Measurements from ENCODE around the gene TMC5. TPM values are rescaled to one million over a fixed set of nuclear protein-coding genes. Genes with fewer than 3 reads are reported as not detected.

The TMC5 gene
- total RNA-seq, 1 donor from 2014 or later, result 0.32 TPM

DNA sequence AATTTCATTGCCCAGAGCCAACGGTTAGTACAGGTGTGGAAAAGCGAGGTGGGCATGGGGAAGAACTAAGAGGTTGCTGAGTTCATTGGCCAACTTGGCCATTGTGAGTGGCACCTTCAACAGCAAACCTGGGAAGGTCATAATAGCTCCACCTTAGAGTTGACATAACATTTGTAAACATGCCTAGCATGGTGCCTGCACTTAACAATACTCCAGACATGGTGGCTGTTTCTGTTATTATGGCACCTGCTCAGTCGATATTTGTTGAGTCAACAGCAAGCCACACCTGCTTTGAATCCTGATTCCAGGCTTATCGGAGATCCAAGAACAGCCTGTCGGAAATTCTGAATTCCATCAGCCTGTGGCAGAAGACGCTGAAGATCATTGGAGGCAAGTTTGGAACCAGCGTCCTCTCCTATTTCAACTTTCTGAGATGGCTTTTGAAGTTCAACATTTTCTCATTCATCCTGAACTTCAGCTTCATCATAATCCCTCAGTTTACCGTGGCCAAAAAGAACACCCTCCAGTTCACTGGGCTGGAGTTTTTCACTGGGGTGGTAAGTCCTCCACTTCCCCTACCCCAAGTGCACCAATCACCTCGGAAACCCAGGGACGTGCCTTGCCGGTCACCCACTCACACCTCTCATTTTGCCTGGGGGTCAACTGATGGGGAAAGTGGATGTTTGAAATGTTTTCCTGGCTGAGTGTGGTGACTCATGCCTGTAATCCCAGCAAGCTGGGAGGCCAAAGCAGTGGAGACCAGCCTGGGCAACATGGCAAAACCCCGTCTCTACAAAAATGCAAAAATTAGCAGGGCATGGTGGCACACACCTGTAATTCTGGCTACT lies 46.0 kb downstream of the TMC5 start:
- Histone ChIP-seq H3K4me1 (no peaks in the 10 kb centered on the region), H3K4me2 (no peak overlapping the region), H3K36me3 (no peaks in the 10 kb centered on the region), H3F3A (ENCODE audit: low read depth) (peaks cover 6% of the 10 kb centered on the region), H3K79me2 (ENCODE audit: low read depth) (no peaks in the 10 kb centered on the region), H3K9ac (no peak overlapping the region), H3K4me3 (no peak overlapping the region), H4K20me1 (ENCODE audit: low read depth) (no peaks in the 10 kb centered on the region), H3K27me3 (no peaks in the 10 kb centered on the region), H3K27ac (no peak overlapping the region), H2AFZ (replicated peaks) (no peak overlapping the region), H3K9me3 (ENCODE audit: low read depth) (no peaks in the 10 kb centered on the region)
- Mint-ChIP-seq H3K9me3 (peaks cover 6% of the 10 kb centered on the region), H3K4me3 (no peak overlapping the region), H3K27ac (no peak overlapping the region), H3K27me3 (ENCODE audit: insufficient read depth, low read depth) (peaks cover 5% of the 10 kb centered on the region), H3K4me1 (no peaks in the 10 kb centered on the region), H3K36me3 (peaks cover 5% of the 10 kb centered on the region)
- TF ChIP-seq EZH2 (IDR thresholded peaks at IDR 0.05) (no peak), EZH2phosphoT487 (IDR thresholded peaks at IDR 0.05) (no peak)
- TF ChIP-seq, protein P1, sequence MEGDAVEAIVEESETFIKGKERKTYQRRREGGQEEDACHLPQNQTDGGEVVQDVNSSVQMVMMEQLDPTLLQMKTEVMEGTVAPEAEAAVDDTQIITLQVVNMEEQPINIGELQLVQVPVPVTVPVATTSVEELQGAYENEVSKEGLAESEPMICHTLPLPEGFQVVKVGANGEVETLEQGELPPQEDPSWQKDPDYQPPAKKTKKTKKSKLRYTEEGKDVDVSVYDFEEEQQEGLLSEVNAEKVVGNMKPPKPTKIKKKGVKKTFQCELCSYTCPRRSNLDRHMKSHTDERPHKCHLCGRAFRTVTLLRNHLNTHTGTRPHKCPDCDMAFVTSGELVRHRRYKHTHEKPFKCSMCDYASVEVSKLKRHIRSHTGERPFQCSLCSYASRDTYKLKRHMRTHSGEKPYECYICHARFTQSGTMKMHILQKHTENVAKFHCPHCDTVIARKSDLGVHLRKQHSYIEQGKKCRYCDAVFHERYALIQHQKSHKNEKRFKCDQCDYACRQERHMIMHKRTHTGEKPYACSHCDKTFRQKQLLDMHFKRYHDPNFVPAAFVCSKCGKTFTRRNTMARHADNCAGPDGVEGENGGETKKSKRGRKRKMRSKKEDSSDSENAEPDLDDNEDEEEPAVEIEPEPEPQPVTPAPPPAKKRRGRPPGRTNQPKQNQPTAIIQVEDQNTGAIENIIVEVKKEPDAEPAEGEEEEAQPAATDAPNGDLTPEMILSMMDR (IDR thresholded peaks at IDR 0.05), result no peak
- no peak for DNase-seq (ENCODE audit: low spot score)

DNA sequence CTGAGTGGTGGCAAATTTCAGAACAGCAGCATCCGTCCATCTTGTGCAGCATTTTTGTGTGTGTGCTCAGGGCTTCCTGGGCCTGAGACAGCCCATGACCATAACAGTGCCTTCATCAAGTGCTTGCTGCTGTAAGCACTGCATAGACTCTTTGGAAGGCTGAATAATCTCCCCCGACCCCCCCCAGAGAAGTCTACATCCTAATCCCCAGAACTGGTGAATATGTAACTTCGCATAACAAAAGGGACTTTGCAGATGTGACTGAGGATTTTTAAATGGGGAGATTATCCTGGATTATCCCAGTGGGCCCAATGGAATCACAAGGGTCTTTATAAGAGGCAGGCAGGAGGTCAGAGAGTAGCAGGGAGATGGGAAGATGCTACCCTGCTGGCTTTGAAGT lies 50.6 kb downstream of the TMC5 start:
- H2AFZ ChIP-seq (replicated peaks), result no peak overlapping the region
- Mint-ChIP-seq H3K36me3 (peaks cover 3% of the 10 kb centered on the region), H3K9me3 (peaks cover 13% of the 10 kb centered on the region), H3K27me3 (ENCODE audit: insufficient read depth, low read depth) (peaks cover 5% of the 10 kb centered on the region), H3K27ac (no peak overlapping the region), H3K4me3 (no peak overlapping the region), H3K4me1 (no peaks in the 10 kb centered on the region)
- H3F3A ChIP-seq (ENCODE audit: low read depth), result peaks cover 10% of the 10 kb centered on the region
- no peaks in the 10 kb centered on the region for H4K20me1 ChIP-seq (ENCODE audit: low read depth)
- H3K9me3 ChIP-seq (ENCODE audit: low read depth), result no peaks in the 10 kb centered on the region
- no peak overlapping the region for H3K4me3 ChIP-seq
- no peak overlapping the region for H3K4me2 ChIP-seq
- no peak for DNase-seq (ENCODE audit: low spot score)
- H3K79me2 ChIP-seq (ENCODE audit: low read depth), result no peaks in the 10 kb centered on the region
- no peak overlapping the region for H3K9ac ChIP-seq
- H3K36me3 ChIP-seq, result no peaks in the 10 kb centered on the region
- H3K27me3 ChIP-seq, result no peaks in the 10 kb centered on the region
- TF ChIP-seq EZH2phosphoT487 (IDR thresholded peaks at IDR 0.05), result no peak
- TF ChIP-seq EZH2 (IDR thresholded peaks at IDR 0.05), result no peak
- TF ChIP-seq, protein P1 (IDR thresholded peaks at IDR 0.05), result no peak
- no peaks in the 10 kb centered on the region for H3K4me1 ChIP-seq
- no peak overlapping the region for H3K27ac ChIP-seq

DNA sequence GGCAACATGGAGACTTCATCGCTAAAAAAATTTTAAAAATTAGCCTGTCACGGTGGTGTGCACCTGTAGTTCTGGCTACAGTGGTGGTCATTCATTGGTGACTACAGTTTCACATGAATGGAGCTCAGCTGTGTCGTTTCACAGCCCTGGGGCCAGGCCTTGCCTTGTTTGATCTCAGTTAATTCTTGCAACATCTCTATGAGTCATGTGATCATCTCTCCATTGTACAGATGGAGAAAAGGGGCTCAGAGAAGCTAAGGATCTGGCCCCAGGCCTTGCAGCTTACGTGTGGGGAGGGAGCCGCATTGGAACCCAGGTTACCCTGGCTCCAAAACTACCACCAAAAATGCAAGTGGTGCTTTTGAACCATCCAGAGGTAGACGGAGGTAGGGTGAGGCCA lies 54.8 kb downstream of the TMC5 start:
- H3K27me3 ChIP-seq, result no peaks in the 10 kb centered on the region
- peaks cover 4% of the 10 kb centered on the region for H3K4me1 ChIP-seq
- H3K4me3 ChIP-seq, result no peak overlapping the region
- Mint-ChIP-seq H3K4me3 (no peak overlapping the region), H3K27me3 (ENCODE audit: insufficient read depth, low read depth) (peaks cover 13% of the 10 kb centered on the region), H3K4me1 (no peaks in the 10 kb centered on the region), H3K27ac (no peak overlapping the region), H3K9me3 (peaks cover 13% of the 10 kb centered on the region), H3K36me3 (peaks cover 3% of the 10 kb centered on the region)
- H3K79me2 ChIP-seq (ENCODE audit: low read depth), result no peaks in the 10 kb centered on the region
- H3K9ac ChIP-seq, result no peak overlapping the region
- no peaks in the 10 kb centered on the region for H3K9me3 ChIP-seq (ENCODE audit: low read depth)
- no peak overlapping the region for H3K27ac ChIP-seq
- peaks cover 14% of the 10 kb centered on the region for H3F3A ChIP-seq (ENCODE audit: low read depth)
- no peak overlapping the region for H2AFZ ChIP-seq (replicated peaks)
- no peaks in the 10 kb centered on the region for H3K36me3 ChIP-seq
- no peak overlapping the region for H3K4me2 ChIP-seq
- TF ChIP-seq EZH2phosphoT487 (IDR thresholded peaks at IDR 0.05) (no peak), EZH2 (IDR thresholded peaks at IDR 0.05) (no peak)
- TF ChIP-seq, protein P1 (IDR thresholded peaks at IDR 0.05), result no peak
- no peak for DNase-seq (ENCODE audit: low spot score)
- no peaks in the 10 kb centered on the region for H4K20me1 ChIP-seq (ENCODE audit: low read depth)

Data from neural progenitor cell (in vitro differentiated cells).